Measurements from ENCODE around the gene MTHFS. TPM values are rescaled to one million over a fixed set of nuclear protein-coding genes. Genes with fewer than 3 reads are reported as not detected.

MTHFS gene
- total and polyA plus RNA-seq, 2 experiments from 2014 or later = 17.4 to 38.2 TPM

- Histone ChIP-seq H3K9me3 (ENCODE audit: low read depth) (no peaks in the 10 kb centered on the region), H2AFZ (no peak overlapping the region), H4K20me1 (ENCODE audit: insufficient read depth) (no peaks in the 10 kb centered on the region), H3K4me3 (no peak overlapping the region), H3K79me2 (ENCODE audit: insufficient read depth) (no peaks in the 10 kb centered on the region), H3K4me1 (ENCODE audit: insufficient read depth) (peaks cover 18% of the 10 kb centered on the region), H3K36me3 (ENCODE audit: low read depth) (no peaks in the 10 kb centered on the region), H3F3A (ENCODE audit: insufficient read depth) (no peaks in the 10 kb centered on the region), H3K4me2 (ENCODE audit: unreplicated experiment) (no peak overlapping the region), H3K9me2 (ENCODE audit: insufficient read depth) (no peaks in the 10 kb centered on the region), H3K9ac (no peak overlapping the region), H3K27ac (no peak overlapping the region), H3K27me3 (replicated peaks; ENCODE audit: insufficient read depth) (no peaks in the 10 kb centered on the region)
- WGBS, 2 experiments (ENCODE audit: low coverage in 1 of 2, low lambda C conversion rate in 2 of 2, missing lambda C conversion rate in 2 of 2) = 72 to 75% methylated on average over 5 of the region's 5 CpGs
- no peak for DNase-seq
- in situ Hi-C loops (cut with MboI) = no loop called here
- TF ChIP-seq EZH2 (IDR thresholded peaks at IDR 0.05; ENCODE audit: insufficient read depth, poor library complexity, severe bottlenecking) (no peak), EZH2phosphoT487 (IDR thresholded peaks at IDR 0.05; ENCODE audit: insufficient read depth, low read depth) (no peak)
These were observed 81.3 kb downstream of the MTHFS start for GRCh38 chr15:79815468-79815867.

- H3K4me1 ChIP-seq (ENCODE audit: insufficient read depth) = peaks cover 18% of the 10 kb centered on the region
- no peaks in the 10 kb centered on the region for H3K36me3 ChIP-seq (ENCODE audit: low read depth)
- H3K4me2 ChIP-seq (ENCODE audit: unreplicated experiment) = peak overlapping the region; percentile 1
- no peaks in the 10 kb centered on the region for H3F3A ChIP-seq (ENCODE audit: insufficient read depth)
- H3K27ac ChIP-seq = peak overlapping the region; percentile 23
- in situ Hi-C loops (cut with MboI) = no loop called here
- DNase-seq = peak; percentile 30
- H3K9me3 ChIP-seq (ENCODE audit: low read depth) = no peaks in the 10 kb centered on the region
- no peaks in the 10 kb centered on the region for H3K79me2 ChIP-seq (ENCODE audit: insufficient read depth)
- TF ChIP-seq EZH2 (IDR thresholded peaks at IDR 0.05; ENCODE audit: insufficient read depth, poor library complexity, severe bottlenecking) (no peak), EZH2phosphoT487 (IDR thresholded peaks at IDR 0.05; ENCODE audit: insufficient read depth, low read depth) (no peak)
- no peaks in the 10 kb centered on the region for H3K9me2 ChIP-seq (ENCODE audit: insufficient read depth)
- no peak overlapping the region for H3K4me3 ChIP-seq
- no peak overlapping the region for H2AFZ ChIP-seq
- H4K20me1 ChIP-seq (ENCODE audit: insufficient read depth) = no peaks in the 10 kb centered on the region
- WGBS, 2 experiments (ENCODE audit: low coverage in 1 of 2, low lambda C conversion rate in 2 of 2, missing lambda C conversion rate in 2 of 2) = 18 to 34% methylated on average over 3 of the region's 3 CpGs
- peak overlapping the region; percentile 17; the same call in 1 of the 2 replicates for H3K9ac ChIP-seq
- H3K27me3 ChIP-seq (replicated peaks; ENCODE audit: insufficient read depth) = no peaks in the 10 kb centered on the region
These were observed 84.3 kb downstream of the MTHFS start for GRCh38 chr15:79812541-79812940.

GRCh38 chr15:79811406-79812405, 85.1 kb downstream of the MTHFS start:
- DNase-seq = peak; percentile 78
- 35 to 36% methylated on average over 15 of the region's 15 CpGs for WGBS, 2 experiments (ENCODE audit: low coverage in 1 of 2, low lambda C conversion rate in 2 of 2, missing lambda C conversion rate in 2 of 2)

GRCh38 chr15:79804838-79805237, 92.0 kb downstream of the MTHFS start:
- no peak for DNase-seq
- in situ Hi-C loops (cut with MboI) = no loop called here
- no peaks in the 10 kb centered on the region for H3K9me2 ChIP-seq (ENCODE audit: insufficient read depth)
- H3K4me1 ChIP-seq (ENCODE audit: insufficient read depth) = no peaks in the 10 kb centered on the region
- H3K9ac ChIP-seq = no peak overlapping the region
- H3F3A ChIP-seq (ENCODE audit: insufficient read depth) = no peaks in the 10 kb centered on the region
- H3K36me3 ChIP-seq (ENCODE audit: low read depth) = no peaks in the 10 kb centered on the region
- 94 to 95% methylated on average over 2 of the region's 2 CpGs for WGBS, 2 experiments (ENCODE audit: low coverage in 1 of 2, low lambda C conversion rate in 2 of 2, missing lambda C conversion rate in 2 of 2)
- no peak overlapping the region for H3K4me2 ChIP-seq (ENCODE audit: unreplicated experiment)
- no peaks in the 10 kb centered on the region for H4K20me1 ChIP-seq (ENCODE audit: insufficient read depth)
- no peaks in the 10 kb centered on the region for H3K27me3 ChIP-seq (replicated peaks; ENCODE audit: insufficient read depth)
- no peak overlapping the region for H3K4me3 ChIP-seq
- TF ChIP-seq EZH2 (IDR thresholded peaks at IDR 0.05; ENCODE audit: insufficient read depth, poor library complexity, severe bottlenecking) = no peak
- TF ChIP-seq EZH2phosphoT487 (IDR thresholded peaks at IDR 0.05; ENCODE audit: insufficient read depth, low read depth) = no peak
- no peak overlapping the region for H3K27ac ChIP-seq
- H2AFZ ChIP-seq = no peak overlapping the region
- no peaks in the 10 kb centered on the region for H3K9me3 ChIP-seq (ENCODE audit: low read depth)
- no peaks in the 10 kb centered on the region for H3K79me2 ChIP-seq (ENCODE audit: insufficient read depth)

More at GRCh38 chr15:79811406-79812405, 85.1 kb downstream of the MTHFS start:
- Histone ChIP-seq H3K9me3 (ENCODE audit: low read depth) (no peaks in the 10 kb centered on the region), H3K79me2 (ENCODE audit: insufficient read depth) (no peaks in the 10 kb centered on the region), H3K9ac (peak overlapping the region; percentile 17; the same call in 1 of the 2 replicates), H3F3A (ENCODE audit: insufficient read depth) (no peaks in the 10 kb centered on the region), H3K36me3 (ENCODE audit: low read depth) (no peaks in the 10 kb centered on the region), H3K4me3 (no peak overlapping the region), H4K20me1 (ENCODE audit: insufficient read depth) (no peaks in the 10 kb centered on the region), H3K9me2 (ENCODE audit: insufficient read depth) (no peaks in the 10 kb centered on the region), H3K27me3 (replicated peaks; ENCODE audit: insufficient read depth) (no peaks in the 10 kb centered on the region), H3K4me1 (ENCODE audit: insufficient read depth) (peaks cover 18% of the 10 kb centered on the region), H3K27ac (peak overlapping the region; percentile 23), H3K4me2 (ENCODE audit: unreplicated experiment) (peak overlapping the region; percentile 1), H2AFZ (no peak overlapping the region)
- in situ Hi-C loops (cut with MboI) = no loop called here
- TF ChIP-seq EZH2phosphoT487 (IDR thresholded peaks at IDR 0.05; ENCODE audit: insufficient read depth, low read depth) (no peak), EZH2 (IDR thresholded peaks at IDR 0.05; ENCODE audit: insufficient read depth, poor library complexity, severe bottlenecking) (no peak)
